Lung (tissue), 13 donors: ENCODE data around the gene EFCAB12. TPM values are rescaled to one million over a fixed set of nuclear protein-coding genes. Genes with fewer than 3 reads are reported as not detected.

Experiments
- ATAC-seq: fragments of 200-7000 bp; cut with Tn5 transposase; one replicate; pipeline ENCODE4 v1.9.1; 2020; ENCODE audit warnings: moderate number of reproducible peaks; ENCODE audit not compliant: insufficient read depth, low FRiP score
- DNase-seq, 3 donors: peaks; one replicate each; pipeline ENCODE4 v3.0.0-alpha.2; 2013 to 2017
- H3K27ac ChIP-seq, 2 donors: one replicate each; pipeline ENCODE4 v1.5.1; 2013; ENCODE audit warnings: mild to moderate bottlenecking in 2 of 2, moderate library complexity in 2 of 2, control low read depth in 1 of 2, inconsistent platforms in 1 of 2, low read depth in 1 of 2, low read length in 1 of 2
- H3K27me3 ChIP-seq, 3 donors: one replicate each; pipeline ENCODE4 v1.5.1; 2013; ENCODE audit warnings: low read length in 2 of 3; ENCODE audit not compliant: control insufficient read depth in 3 of 3, insufficient read depth in 3 of 3
- H3K36me3 ChIP-seq, 4 donors: one replicate each; pipeline ENCODE4 v1.5.1; 2013; ENCODE audit warnings: low read length in 4 of 4, mild to moderate bottlenecking in 1 of 4, moderate library complexity in 1 of 4; ENCODE audit not compliant: control insufficient read depth in 4 of 4, insufficient read depth in 4 of 4
- H3K4me1 ChIP-seq, 5 donors: one replicate each; pipeline ENCODE4 v1.5.1; 2013; ENCODE audit warnings: low read length in 5 of 5, mild to moderate bottlenecking in 2 of 5, moderate library complexity in 1 of 5; ENCODE audit not compliant: control insufficient read depth in 5 of 5, insufficient read depth in 5 of 5
- H3K4me3 ChIP-seq: one replicate; pipeline ENCODE4 v1.5.1; 2013; ENCODE audit warnings: mild to moderate bottlenecking, control low read depth, moderate library complexity
- H3K9ac ChIP-seq, 2 donors: one replicate each; pipeline ENCODE4 v1.5.1; 2013; ENCODE audit warnings: low read length in 2 of 2, control low read depth in 1 of 2; ENCODE audit not compliant: insufficient read depth in 1 of 2
- H3K9me3 ChIP-seq, 4 donors: one replicate each; pipeline ENCODE4 v1.5.1; 2013; ENCODE audit warnings: low read length in 3 of 4, mild to moderate bottlenecking in 1 of 4, moderate library complexity in 1 of 4; ENCODE audit not compliant: control insufficient read depth in 4 of 4, insufficient read depth in 3 of 4
- CTCF ChIP-seq: IDR thresholded peaks from 2 replicates; pipeline ENCODE4 v1.5.1; 2012; ENCODE audit warnings: mild to moderate bottlenecking; ENCODE audit errors: control extremely low read depth, extremely low read depth
- WGBS, 2 donors: extraction: QIAGEN DNeasy Blood & Tissue Kit; methylation state at CpG; one replicate each; pipeline ENCODE4 v1.1.7; 2013; 5-methylcytosine and 5-hydroxymethylcytosine counted together
- polyA plus RNA-seq, 2 donors: library from polyadenylated mRNA; stranded (reverse); fragments of 200-250 nt; gene quantifications; one replicate each; pipeline ENCODE4 v1.2.1, GENCODE V29; 2013
- small RNA-seq: library from RNA; depleted of rRNA; stranded (forward); fragments of <200 nt; gene quantifications from one replicate; pipeline ENCODE3, GENCODE V24; 2014; ENCODE audit warnings: low replicate concordance
- total RNA-seq, 2 donors: library from RNA; depleted of rRNA in 1 of 2; stranded (reverse); fragments of >200 nt in 1 of 2; gene quantifications; one replicate each; pipeline ENCODE4 v1.2.1, GENCODE V29; 2014 to 2021
- donor health status: control.
- donor health status: control.
- donor health status: Bipolar disorder and iron deficiency.
- donor health status: healthy.
- donor health status: DM: yes; HTN: yes; CAD: no.

The EFCAB12 gene
- total and polyA plus RNA-seq, 4 donors, result 2.6 to 8.8 (median 3.3) TPM

GRCh38 chr3:129352650-129353588 is 75.5 kb downstream of the EFCAB12 start:
- Histone ChIP-seq H3K36me3 (no peaks in the 10 kb centered on the region), H3K4me1 (peaks cover 0 to 16% (median 0%) of the 10 kb centered on the region in 5 donors), H3K27ac (peak overlapping the region in 1 of 2 donors; percentile 65), H3K4me3 (no peak overlapping the region), H3K27me3 (no peaks in the 10 kb centered on the region), H3K9me3 (no peaks in the 10 kb centered on the region), H3K9ac (no peak overlapping the region)
- DNase-seq, result peak in 2 of 3 donors; percentile 26 to 41
- no peak for TF ChIP-seq CTCF
- no peak for ATAC-seq
- WGBS, 2 donors, result 62 to 65% methylated on average over 14 of the region's 14 CpGs

- ATAC-seq (no peak), DNase-seq (no peak)
- H3K9ac ChIP-seq, result no peak overlapping the region
- no peak overlapping the region for H3K27ac ChIP-seq
- no peaks in the 10 kb centered on the region for H3K36me3 ChIP-seq
- no peak overlapping the region for H3K4me3 ChIP-seq
- WGBS, 2 donors, result 84 to 89% methylated on average over 8 of the region's 8 CpGs
- no peaks in the 10 kb centered on the region for H3K9me3 ChIP-seq
- TF ChIP-seq CTCF, result no peak
- H3K27me3 ChIP-seq, result no peaks in the 10 kb centered on the region
- H3K4me1 ChIP-seq, result peaks cover 0 to 24% (median 6%) of the 10 kb centered on the region in 5 donors
Measured at GRCh38 chr3:129352045-129352444, 76.4 kb downstream of the EFCAB12 start.

Small RNA genes within 50 kb of the gene (small RNA-seq; reads per million reads assigned to genes)
- gene SNORA7B, result 129 reads per million, percentile 98 among the genes with 10 or more reads in this experiment

Other genes starting within 250 kb of the EFCAB12 start
- 100 to 1,000 TPM; 292 to 390 TPM for gene CNBP, start 244.7 kb downstream of the EFCAB12 start, total RNA-seq
- 100 to 1,000 TPM; 324 to 330 TPM for gene CNBP, start 244.7 kb downstream of the EFCAB12 start, polyA plus RNA-seq
- gene COPG1, start 179.0 kb downstream of the EFCAB12 start, total RNA-seq, result 100 to 1,000 TPM; 163 to 234 TPM
- 100 to 1,000 TPM; 126 to 129 TPM for gene COPG1, start 179.0 kb downstream of the EFCAB12 start, polyA plus RNA-seq
- 10 to 100 TPM; 33.7 to 35.6 TPM for gene HMCES, start 149.8 kb downstream of the EFCAB12 start, total RNA-seq
- gene HMCES, start 149.8 kb downstream of the EFCAB12 start, polyA plus RNA-seq, result 10 to 100 TPM; 23.2 to 36.6 TPM
- gene MBD4, start 11.3 kb upstream of the EFCAB12 start, total RNA-seq, result 10 to 100 TPM; 43.5 to 49.8 TPM
- 10 to 100 TPM; 16.7 to 29.0 TPM for gene MBD4, start 11.3 kb upstream of the EFCAB12 start, polyA plus RNA-seq
- gene IFT122, start 11.6 kb upstream of the EFCAB12 start, total RNA-seq, result 10 to 100 TPM; 49.1 to 65.7 TPM
- gene IFT122, start 11.6 kb upstream of the EFCAB12 start, polyA plus RNA-seq, result 10 to 100 TPM; 11.0 to 14.3 TPM
- gene RHO, start 100.0 kb upstream of the EFCAB12 start, total RNA-seq, result not detected
- under 1 TPM in 1 of 2 donors, not detected in 1; 0.01 TPM for gene RHO, start 100.0 kb upstream of the EFCAB12 start, polyA plus RNA-seq
- gene H1-8, start 114.5 kb upstream of the EFCAB12 start, total RNA-seq, result not detected
- not detected for gene H1-8, start 114.5 kb upstream of the EFCAB12 start, polyA plus RNA-seq
- 100 to 1,000 TPM; 191 to 233 TPM for gene PLXND1, start 178.0 kb upstream of the EFCAB12 start, total RNA-seq
- gene PLXND1, start 178.0 kb upstream of the EFCAB12 start, polyA plus RNA-seq, result 100 to 1,000 TPM; 128 to 168 TPM